Activated CD4-positive, alpha-beta memory T cell treated with anti-CD3 and anti-CD28 coated beads for 36 hours (primary cell): ENCODE measurements around the gene NRK. TPM values are rescaled to one million over a fixed set of nuclear protein-coding genes. Genes with fewer than 3 reads are reported as not detected.

ENCODE experiments used
- total RNA-seq, 2 experiments: library from RNA; stranded (reverse); gene quantifications; one replicate each; pipeline ENCODE4 v1.2.3, GENCODE V29; 2021

NRK gene
- total RNA-seq, 2 experiments from 2014 or later = not detected

Other genes with a start within 250 kb of the NRK start
- not detected for gene SERPINA7, start 216.2 kb downstream of the NRK start, total RNA-seq